GM12891 (cell line): ENCODE results near the gene ARPC4.

Source experiments
- POLR2A ChIP-seq: IDR thresholded peaks from 2 replicates; pipeline ENCODE4 v1.6.1; 2011; ENCODE audit warnings: low read depth, low read length, control low read depth
- POLR2AphosphoS5 ChIP-seq: IDR thresholded peaks from 2 replicates; pipeline ENCODE4 v1.6.1; 2011; ENCODE audit warnings: low read depth, low read length, control low read depth
- POU2F2 ChIP-seq: IDR thresholded peaks from 2 replicates; pipeline ENCODE4 v1.6.1; 2011; ENCODE audit warnings: low read depth, mild to moderate bottlenecking, control low read depth, low read length, moderate library complexity
- SPI1 ChIP-seq: IDR thresholded peaks from 2 replicates; pipeline ENCODE4 v1.6.1; 2011; ENCODE audit warnings: low read depth, low read length, control low read depth
- TAF1 ChIP-seq: IDR thresholded peaks from 2 replicates; pipeline ENCODE4 v1.6.1; 2011; ENCODE audit warnings: low read depth, low read length, control low read depth

- TF ChIP-seq TAF1 (0 out of 2 replicates have a peak, but pooled peaks have one; percentile 13), POLR2A (peak; percentile 52; the same call in 1 of the 2 replicates), POLR2AphosphoS5 (peak; percentile 68), POU2F2 (no peak), SPI1 (0 out of 2 replicates have a peak, but pooled peaks have one; percentile 0)
Observed at GRCh38 chr3:9809615-9810432, 16.9 kb downstream of the ARPC4 start, which contains the start of gene TTLL3.
